IPS-NIHi7 (cell line): ENCODE results near the gene SZT2.
A peak's percentile ranks its signal among the peaks of the same experiment; 100 is the strongest.

Experiments
- DNase-seq: peaks from one replicate; pipeline ENCODE4 v3.0.0; 2012; ENCODE audit warnings: mixed read lengths; ENCODE audit errors: extremely low spot score

The SZT2 gene

GRCh38 chr1:43423672-43424550 is 34.2 kb downstream of the SZT2 start:
- DNase-seq: no peak

- DNase-seq: no peak
Observed at GRCh38 chr1:43425045-43425444, 35.3 kb downstream of the SZT2 start.

GRCh38 chr1:43426221-43426620 is 36.5 kb downstream of the SZT2 start:
- DNase-seq: no peak

- no peak for DNase-seq
Observed at GRCh38 chr1:43427524-43427923, 37.8 kb downstream of the SZT2 start.

GRCh38 chr1:43427941-43428340 is 38.2 kb downstream of the SZT2 start:
- no peak for DNase-seq

- no peak for DNase-seq
Observed at GRCh38 chr1:43430831-43431230, 41.1 kb downstream of the SZT2 start.

GRCh38 chr1:43431676-43432075 is 42.0 kb downstream of the SZT2 start:
- DNase-seq: no peak

GRCh38 chr1:43432171-43432860 is 42.6 kb downstream of the SZT2 start:
- DNase-seq: no peak

- DNase-seq: no peak
Observed at GRCh38 chr1:43432907-43433306, 43.2 kb downstream of the SZT2 start.

GRCh38 chr1:43434256-43434655 is 44.6 kb downstream of the SZT2 start:
- DNase-seq: no peak

GRCh38 chr1:43435146-43436145 is 45.7 kb downstream of the SZT2 start:
- peak; percentile 70 for DNase-seq

GRCh38 chr1:43436371-43436770 is 46.7 kb downstream of the SZT2 start:
- no peak for DNase-seq

- no peak for DNase-seq
Observed at GRCh38 chr1:43437031-43437973, 47.6 kb downstream of the SZT2 start.

- DNase-seq: no peak
Observed at GRCh38 chr1:43438006-43438405, 48.3 kb downstream of the SZT2 start.

- DNase-seq: no peak
Observed at GRCh38 chr1:43438576-43438952, 48.9 kb downstream of the SZT2 start.

GRCh38 chr1:43438953-43439581 is 49.4 kb downstream of the SZT2 start:
- DNase-seq: no peak

- DNase-seq: no peak
Observed at GRCh38 chr1:43439781-43440180, 50.1 kb downstream of the SZT2 start.

- DNase-seq: no peak
Observed at GRCh38 chr1:43440358-43440757, 50.7 kb downstream of the SZT2 start.

GRCh38 chr1:43441166-43441893 is 51.6 kb downstream of the SZT2 start:
- no peak for DNase-seq
